NCI-H524 treated with DMSO at 0.1 percent for 48 hours (cell line): Measurements from ENCODE around the gene DYNLT4.
"Not testable (repeated sequence)": the region's sequence is repeated elsewhere in the genome, so short reads cannot be mapped to it uniquely, and the experiment has no call there.

Experiments
- DNase-seq: peaks from one replicate; lab custom pipeline; 2025; lab: John Stamatoyannopoulos, UW

The DYNLT4 gene

GRCh38 chr1:44808938-44809917, 2.1 kb upstream of the DYNLT4 start:
- no peak for DNase-seq

- DNase-seq = no peak
Measured at GRCh38 chr1:44808063-44808937, 1.1 kb upstream of the DYNLT4 start, which contains the start of gene BTBD19. TSS of gene BTBD19 (plus strand) at chr1:44808523. CDS start at chr1:44808821, 298 bp downstream.

- DNase-seq = no peak
Measured at GRCh38 chr1:44807364-44808062, 362 bp upstream of the DYNLT4 start.

- no peak for DNase-seq
Measured at GRCh38 chr1:44806025-44806703, 987 bp downstream of the DYNLT4 start.

- DNase-seq = no peak
Measured at GRCh38 chr1:44805311-44806024, 1.7 kb downstream of the DYNLT4 start.

- DNase-seq = no peak
Measured at GRCh38 chr1:44803312-44804095, 3.6 kb downstream of the DYNLT4 start.

- DNase-seq = no peak
Measured at GRCh38 chr1:44803062-44803311, 4.2 kb downstream of the DYNLT4 start.

GRCh38 chr1:44802306-44803061, 4.7 kb downstream of the DYNLT4 start:
- DNase-seq = no peak

GRCh38 chr1:44801491-44802305, 5.5 kb downstream of the DYNLT4 start:
- DNase-seq = no peak

- peak; percentile 81 for DNase-seq
Measured at GRCh38 chr1:44799770-44800584, 7.2 kb downstream of the DYNLT4 start, which contains the start of gene PLK3. TSS of gene PLK3 (plus strand) at chr1:44800377. CDS start at chr1:44800464, 87 bp downstream.

GRCh38 chr1:44798481-44799365, 8.4 kb downstream of the DYNLT4 start:
- DNase-seq = no peak

- not testable (repeated sequence) for DNase-seq
Measured at GRCh38 chr1:44797886-44798285, 9.3 kb downstream of the DYNLT4 start.

- DNase-seq = no peak
Measured at GRCh38 chr1:44792736-44793502, 14.2 kb downstream of the DYNLT4 start.

GRCh38 chr1:44790968-44791801, 16.0 kb downstream of the DYNLT4 start:
- DNase-seq = no peak
